GM23338 (cell line): ENCODE results near the gene RNGTT. TPM values are rescaled to one million over a fixed set of nuclear protein-coding genes. Genes with fewer than 3 reads are reported as not detected.
"Not testable (repeated sequence)": the region's sequence is repeated elsewhere in the genome, so short reads cannot be mapped to it uniquely, and the experiment has no call there.

Source experiments
- ATAC-seq: fragments of 200-7000 bp; cut with Tn5 transposase; 3 replicates; pipeline ENCODE4 v1.9.1; 2020
- DNase-seq: peaks from one replicate; pipeline ENCODE4 v3.0.0-alpha.2; 2015; ENCODE audit warnings: low spot score
- H2AFZ ChIP-seq: fragments of 200-600 bp; sonication (generic); 2 replicates; pipeline ENCODE4 v1.8.0; 2016; ENCODE audit warnings: antibody characterized with exemption, mild to moderate bottlenecking, moderate library complexity
- H3F3A ChIP-seq: fragments of 200-600 bp; sonication (generic); replicated peaks from 2 replicates; pipeline ENCODE4 v1.8.0; 2017; ENCODE audit warnings: antibody characterized with exemption, mixed run types, low read depth
- H3K27ac ChIP-seq: fragments of 200-600 bp; sonication (generic); 2 replicates; pipeline ENCODE4 v1.6.1; 2016; ENCODE audit warnings: low read depth
- H3K27me3 ChIP-seq: fragments of 200-600 bp; sonication (generic); 2 replicates; pipeline ENCODE4 v1.8.0; 2016; ENCODE audit warnings: mild to moderate bottlenecking, mixed run types, moderate library complexity; ENCODE audit not compliant: insufficient read depth
- H3K36me3 ChIP-seq: fragments of 200-600 bp; sonication (generic); 2 replicates; pipeline ENCODE4 v1.8.0; 2016; ENCODE audit warnings: mild to moderate bottlenecking; ENCODE audit not compliant: insufficient read depth
- H3K4me1 ChIP-seq: fragments of 200-600 bp; sonication (generic); 2 replicates; pipeline ENCODE4 v1.8.0; 2016; ENCODE audit warnings: mild to moderate bottlenecking, moderate library complexity; ENCODE audit not compliant: insufficient read depth
- H3K4me2 ChIP-seq: fragments of 200-600 bp; sonication (generic); 2 replicates; pipeline ENCODE4 v1.7.1; 2017; ENCODE audit warnings: mixed run types
- H3K4me3 ChIP-seq: fragments of 200-600 bp; sonication (generic); 2 replicates; pipeline ENCODE4 v1.6.1; 2016; ENCODE audit warnings: mixed run types
- H3K79me2 ChIP-seq: fragments of 200-600 bp; sonication (generic); replicated peaks from 2 replicates; pipeline ENCODE4 v1.8.0; 2017; ENCODE audit warnings: mild to moderate bottlenecking; ENCODE audit not compliant: insufficient read depth
- H3K9me2 ChIP-seq: fragments of 200-600 bp; sonication (generic); 2 replicates; pipeline ENCODE4 v1.8.0; 2017; ENCODE audit not compliant: insufficient read depth
- H4K20me1 ChIP-seq: fragments of 200-600 bp; sonication (generic); replicated peaks from 2 replicates; pipeline ENCODE4 v1.8.0; 2017; ENCODE audit warnings: mild to moderate bottlenecking; ENCODE audit not compliant: insufficient read depth
- H3K27ac Mint-ChIP-seq: 2 replicates; pipeline ENCODE4 v1.8.0; 2020; ENCODE audit warnings: inconsistent platforms, mild to moderate bottlenecking, moderate library complexity, mixed read lengths
- H3K27me3 Mint-ChIP-seq: 3 replicates; pipeline ENCODE4 v1.8.0; 2022; ENCODE audit warnings: low read depth, mild to moderate bottlenecking, moderate library complexity, mixed read lengths, inconsistent platforms; ENCODE audit not compliant: insufficient read depth, poor library complexity
- H3K36me3 Mint-ChIP-seq: 3 replicates; pipeline ENCODE4 v1.8.0; 2021; ENCODE audit warnings: low read depth, mild to moderate bottlenecking, inconsistent platforms, moderate library complexity, mixed read lengths
- H3K4me1 Mint-ChIP-seq: 3 replicates; pipeline ENCODE4 v1.8.0; 2020; ENCODE audit warnings: mild to moderate bottlenecking, inconsistent platforms, mixed read lengths
- H3K4me3 Mint-ChIP-seq: 3 replicates; pipeline ENCODE4 v1.8.0; 2021; ENCODE audit warnings: moderate library complexity, mild to moderate bottlenecking, inconsistent platforms, mixed read lengths
- H3K9me3 Mint-ChIP-seq: 3 replicates; pipeline ENCODE4 v1.8.0; 2020; ENCODE audit warnings: moderate library complexity, mild to moderate bottlenecking, inconsistent platforms, mixed read lengths
- ETS1 ChIP-seq: IDR thresholded peaks from 2 replicates; pipeline ENCODE4 v1.6.1; 2016; ENCODE audit warnings: antibody characterized with exemption
- EZH2 ChIP-seq: fragments of 200-600 bp; sonication (generic); IDR thresholded peaks from one replicate; pipeline ENCODE4 v1.8.0; 2017; ENCODE audit warnings: antibody characterized with exemption, mild to moderate bottlenecking, low read depth; ENCODE audit not compliant: unreplicated experiment
- EZH2phosphoT487 ChIP-seq: fragments of 200-600 bp; sonication (generic); IDR thresholded peaks from one replicate; pipeline ENCODE4 v1.8.1; 2018; ENCODE audit warnings: antibody characterized with exemption; ENCODE audit not compliant: unreplicated experiment
- REST ChIP-seq: IDR thresholded peaks from one replicate; pipeline ENCODE4 v1.6.1; 2018; ENCODE audit warnings: antibody characterized with exemption; ENCODE audit not compliant: unreplicated experiment
- ZNF462 ChIP-seq: fragments of 250-450 bp; sonication (Bioruptor Pico); IDR thresholded peaks from 2 replicates; pipeline ENCODE4 v1.5.0; 2020; ENCODE audit warnings: mild to moderate bottlenecking, moderate library complexity
- polyA plus RNA-seq: library from polyadenylated mRNA; unstranded; fragments of >200 nt; fragmentation: Nextera tagmentation; extraction: Ambion mirVana; gene quantifications from 2 replicates; pipeline ENCODE4 v1.2.1, GENCODE V29; 2016
- total RNA-seq: library from RNA; depleted of rRNA; stranded (reverse); fragments of >200 nt; shearing (Covaris generic); gene quantifications from 2 replicates; pipeline ENCODE4 v1.2.3, GENCODE V29; 2014
- TF ChIP-seq, protein P1 (sequence below), 2 experiments: fragments of 200-600 bp in 1 of 2; sonication (generic) in 1 of 2; conservative IDR thresholded peaks; 2 replicates each; pipeline versions ENCODE4 v1.5.1 to v1.6.1; 2016 to 2017; ENCODE audit warnings: antibody characterized with exemption in 2 of 2, low read depth in 2 of 2, mild to moderate bottlenecking in 2 of 2, moderate library complexity in 1 of 2

The RNGTT gene
- total and polyA plus RNA-seq, 2 experiments from 2014 or later: 11.2 to 29.2 TPM

GRCh38 chr6:88726409-88726808 is 237.0 kb downstream of the RNGTT start:
- Mint-ChIP-seq H3K36me3 (peaks cover 11% of the 10 kb centered on the region; the same call in 2 of the 3 replicates), H3K4me1 (peaks cover 61% of the 10 kb centered on the region)
- Histone ChIP-seq H3K27me3 (peaks cover 17% of the 10 kb centered on the region; the same call in 1 of the 2 replicates), H3K4me2 (peak overlapping the region; percentile 16; the same call in 1 of the 2 replicates), H3K4me1 (peaks cover 45% of the 10 kb centered on the region)
- H2AFZ ChIP-seq, H3K36me3 ChIP-seq, H3K9me2 ChIP-seq, H3K27me3 Mint-ChIP-seq, H3K4me3 Mint-ChIP-seq, ATAC-seq, H3K27ac ChIP-seq, H3K27ac Mint-ChIP-seq, H3K9me3 Mint-ChIP-seq, H4K20me1 ChIP-seq, H3K79me2 ChIP-seq, H3K4me3 ChIP-seq, H3F3A ChIP-seq, DNase-seq: not testable (repeated sequence)
- TF ChIP-seq ZNF462 (CRISPR knock-in tag): peak; percentile 60; the same call in 1 of the 2 replicates

DNA sequence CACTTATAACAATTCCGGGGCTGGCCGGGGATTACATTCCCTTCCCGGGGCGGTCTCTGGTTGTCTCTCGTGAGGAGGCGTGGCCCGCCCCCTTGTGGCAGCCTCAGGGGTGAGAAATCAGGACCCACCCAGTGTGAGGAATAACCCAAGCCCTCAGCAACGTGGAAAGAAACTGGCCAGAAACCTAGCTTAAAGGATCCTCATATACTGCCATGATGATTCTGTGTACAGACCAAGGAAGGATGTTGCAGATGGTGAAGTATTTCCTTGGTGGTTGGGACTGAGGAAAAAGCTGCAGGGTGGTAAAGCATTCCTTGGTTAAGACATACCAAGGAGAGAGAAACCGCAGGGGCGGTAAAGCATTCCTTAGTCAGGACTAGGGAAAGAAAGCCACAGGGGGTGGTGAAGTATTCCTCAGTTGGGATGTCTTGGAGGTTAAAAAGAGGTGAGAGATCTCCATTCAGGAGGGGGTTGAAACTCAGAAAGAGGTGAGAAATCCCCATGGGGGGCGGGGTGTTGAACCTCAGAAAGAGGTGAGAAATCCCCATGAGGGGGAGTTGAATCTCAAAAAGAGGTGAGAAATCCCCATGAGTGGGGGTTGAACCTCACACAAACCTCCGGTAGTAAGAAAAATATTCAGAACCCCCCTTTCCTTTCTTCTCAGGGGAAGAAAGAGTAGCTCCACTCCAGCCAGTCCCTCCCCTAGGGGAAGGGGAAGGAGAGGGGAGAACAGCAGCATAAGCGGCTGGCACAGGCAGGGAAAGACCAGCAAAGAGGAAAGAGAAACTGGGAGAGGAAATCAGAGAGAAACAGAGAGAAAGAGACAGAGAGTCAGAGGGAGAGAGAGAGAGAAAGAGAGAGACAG is 238.1 kb downstream of the RNGTT start:
- Histone ChIP-seq H3K4me2 (peak overlapping the region; percentile 15), H4K20me1 (no peaks in the 10 kb centered on the region), H3K27me3 (peaks cover 17% of the 10 kb centered on the region; the same call in 1 of the 2 replicates), H2AFZ (no peak overlapping the region), H3K79me2 (no peaks in the 10 kb centered on the region), H3K9me2 (no peaks in the 10 kb centered on the region), H3K4me1 (peaks cover 40% of the 10 kb centered on the region), H3K4me3 (no peak overlapping the region), H3F3A (no peaks in the 10 kb centered on the region), H3K36me3 (no peaks in the 10 kb centered on the region), H3K27ac (peak overlapping the region; percentile 67; the same call in 1 of the 2 replicates)
- no peak overlapping the region for H3K4me3 Mint-ChIP-seq
- peak; percentile 87 for ATAC-seq
- peaks cover 56% of the 10 kb centered on the region for H3K4me1 Mint-ChIP-seq
- peaks cover 7% of the 10 kb centered on the region for H3K27me3 Mint-ChIP-seq
- peak; percentile 96 for DNase-seq
- H3K9me3 Mint-ChIP-seq: peaks cover 3% of the 10 kb centered on the region; the same call in 1 of the 3 replicates
- H3K27ac Mint-ChIP-seq: peak overlapping the region; percentile 34; the same call in 1 of the 2 replicates
- peaks cover 11% of the 10 kb centered on the region; the same call in 2 of the 3 replicates for H3K36me3 Mint-ChIP-seq
- TF ChIP-seq ETS1 (no peak), REST (no peak), EZH2 (no peak), EZH2phosphoT487 (no peak)
- TF ChIP-seq, protein P1, sequence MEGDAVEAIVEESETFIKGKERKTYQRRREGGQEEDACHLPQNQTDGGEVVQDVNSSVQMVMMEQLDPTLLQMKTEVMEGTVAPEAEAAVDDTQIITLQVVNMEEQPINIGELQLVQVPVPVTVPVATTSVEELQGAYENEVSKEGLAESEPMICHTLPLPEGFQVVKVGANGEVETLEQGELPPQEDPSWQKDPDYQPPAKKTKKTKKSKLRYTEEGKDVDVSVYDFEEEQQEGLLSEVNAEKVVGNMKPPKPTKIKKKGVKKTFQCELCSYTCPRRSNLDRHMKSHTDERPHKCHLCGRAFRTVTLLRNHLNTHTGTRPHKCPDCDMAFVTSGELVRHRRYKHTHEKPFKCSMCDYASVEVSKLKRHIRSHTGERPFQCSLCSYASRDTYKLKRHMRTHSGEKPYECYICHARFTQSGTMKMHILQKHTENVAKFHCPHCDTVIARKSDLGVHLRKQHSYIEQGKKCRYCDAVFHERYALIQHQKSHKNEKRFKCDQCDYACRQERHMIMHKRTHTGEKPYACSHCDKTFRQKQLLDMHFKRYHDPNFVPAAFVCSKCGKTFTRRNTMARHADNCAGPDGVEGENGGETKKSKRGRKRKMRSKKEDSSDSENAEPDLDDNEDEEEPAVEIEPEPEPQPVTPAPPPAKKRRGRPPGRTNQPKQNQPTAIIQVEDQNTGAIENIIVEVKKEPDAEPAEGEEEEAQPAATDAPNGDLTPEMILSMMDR (conservative IDR thresholded peaks at IDR 0.05; ENCODE audit: low read depth in 2 of 2): peak; percentile 81 to 91
